GM21360 (cell line): ENCODE results near the gene ECT2.
A peak's percentile ranks its signal among the peaks of the same experiment; 100 is the strongest.
"Not testable (repeated sequence)": the region's sequence is repeated elsewhere in the genome, so short reads cannot be mapped to it uniquely, and the experiment has no call there.

Experiments used
- ATAC-seq: cut with Tn5 transposase; IDR thresholded peaks from one replicate; pipeline ENCODE4 v1.9.1; 2021; ENCODE audit warnings: mild to moderate bottlenecking, moderate library complexity; ENCODE audit not compliant: unreplicated experiment

Gene ECT2

GRCh38 chr3:172804323-172804722 lies 53.8 kb downstream of the ECT2 start:
- no peak for ATAC-seq

GRCh38 chr3:172808969-172809546 lies 58.5 kb downstream of the ECT2 start:
- ATAC-seq, result no peak

DNA sequence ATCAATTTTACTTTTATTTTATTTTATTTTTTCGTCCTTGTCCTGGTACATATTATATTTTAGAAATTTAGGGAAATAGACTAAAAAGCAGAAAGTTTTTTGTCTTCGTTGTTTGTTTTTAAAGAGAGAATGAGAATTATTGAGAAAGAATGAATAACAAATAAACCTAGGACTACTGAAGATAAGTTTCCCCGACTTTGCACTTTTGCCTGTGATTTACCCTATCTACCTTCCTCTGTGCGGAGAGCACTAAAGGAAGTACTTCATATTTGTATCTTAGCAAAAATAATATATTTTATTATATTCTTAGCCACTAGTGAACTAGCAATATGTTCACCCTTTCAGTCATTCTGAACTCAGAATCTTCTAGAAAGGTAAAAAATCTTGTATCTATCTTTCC lies 60.6 kb downstream of the ECT2 start:
- ATAC-seq, result no peak

- ATAC-seq, result no peak
Observed at GRCh38 chr3:172813462-172813861, 62.9 kb downstream of the ECT2 start.

GRCh38 chr3:172814738-172815137 lies 64.2 kb downstream of the ECT2 start:
- no peak for ATAC-seq

DNA sequence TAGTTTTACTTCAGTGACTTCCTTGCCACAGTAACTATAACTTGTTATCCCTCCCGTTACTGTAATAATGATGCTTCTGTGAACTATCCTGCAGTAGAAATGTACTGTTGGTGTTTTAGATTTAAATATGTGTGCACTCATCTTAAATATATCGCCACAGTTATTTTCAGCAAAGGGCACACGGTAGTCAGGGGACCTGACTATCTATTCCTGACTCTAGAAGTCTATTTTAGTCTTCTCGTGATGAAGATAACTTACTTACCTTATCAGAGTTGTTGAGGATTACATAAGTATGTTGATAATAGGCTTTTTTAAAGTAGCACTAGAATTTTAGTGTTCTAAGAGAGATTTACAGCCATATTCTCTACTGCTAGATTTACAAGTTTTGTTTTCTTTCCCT lies 65.3 kb downstream of the ECT2 start:
- no peak for ATAC-seq

GRCh38 chr3:172816281-172816680 lies 65.8 kb downstream of the ECT2 start:
- ATAC-seq, result no peak

GRCh38 chr3:172816968-172817367 lies 66.4 kb downstream of the ECT2 start:
- no peak for ATAC-seq

GRCh38 chr3:172820492-172820891 lies 70.0 kb downstream of the ECT2 start:
- no peak for ATAC-seq

GRCh38 chr3:172824229-172824628 lies 73.7 kb downstream of the ECT2 start:
- ATAC-seq, result no peak

- ATAC-seq, result not testable (repeated sequence)
Observed at GRCh38 chr3:172827231-172827630, 76.7 kb downstream of the ECT2 start.

DNA sequence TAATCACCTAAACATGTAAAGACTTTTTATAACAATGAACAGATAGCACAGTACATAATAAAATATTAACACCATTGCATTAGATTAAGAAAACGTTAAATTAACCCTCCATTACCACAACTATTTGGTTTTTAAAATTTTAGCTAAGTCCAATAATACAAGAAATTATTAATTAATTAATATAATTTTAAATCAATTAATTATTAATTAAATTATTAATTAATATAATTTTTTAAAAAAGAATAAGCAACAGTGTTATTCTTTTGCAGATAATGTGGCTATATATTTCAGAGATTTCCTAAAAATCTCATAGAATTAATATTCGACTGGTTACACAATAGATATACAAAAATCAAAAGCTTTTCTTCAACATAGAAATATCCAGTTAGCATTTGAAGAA lies 82.5 kb downstream of the ECT2 start:
- ATAC-seq, result no peak

DNA sequence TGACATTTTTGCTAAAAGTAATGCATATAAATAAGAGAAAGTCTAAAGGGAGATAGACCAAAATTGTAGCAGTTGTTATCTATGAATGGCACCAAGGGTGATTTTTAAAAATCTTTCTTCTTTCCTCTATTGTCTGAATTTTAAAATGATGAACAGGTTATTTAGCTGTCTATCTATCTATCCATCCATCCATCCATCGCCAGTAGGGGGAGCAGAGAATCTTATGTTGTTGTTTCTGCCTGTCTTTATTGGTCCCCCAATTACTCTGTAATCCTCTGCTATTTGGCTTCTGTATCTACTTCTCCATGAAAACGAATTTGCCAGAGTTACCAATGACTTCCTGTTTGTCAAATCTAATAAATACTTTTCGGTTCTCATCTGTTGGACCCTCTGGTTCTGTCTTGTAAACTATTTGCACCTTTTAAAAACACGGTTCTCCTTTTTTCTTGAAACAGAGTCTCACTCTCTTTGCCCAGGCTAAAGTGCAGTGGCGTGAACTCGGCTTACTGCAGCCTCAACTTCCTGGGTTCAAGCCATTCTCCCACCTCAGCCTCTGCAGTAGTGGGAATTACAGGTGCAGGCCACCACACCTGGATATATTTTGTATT lies 86.0 kb downstream of the ECT2 start:
- ATAC-seq, result peak; percentile 75

DNA sequence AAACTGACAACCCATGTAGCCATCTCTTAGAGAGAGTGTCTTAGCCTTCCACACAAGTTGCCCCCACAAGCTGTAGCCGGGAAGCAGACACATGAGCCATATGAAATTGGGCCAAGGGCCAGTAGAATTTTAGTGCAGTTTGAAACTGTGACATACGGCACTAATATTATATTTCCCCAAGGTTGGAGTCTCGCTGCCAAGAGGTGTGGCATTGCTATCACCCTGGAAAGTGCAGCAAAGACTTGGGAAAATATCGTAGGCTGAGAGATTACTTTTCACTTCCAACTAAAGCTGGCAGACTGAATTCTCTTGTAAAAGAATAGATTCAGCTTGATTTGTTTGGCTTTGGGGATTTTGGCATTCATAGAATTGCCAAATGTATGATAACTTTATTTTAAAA lies 89.2 kb downstream of the ECT2 start:
- ATAC-seq, result no peak

GRCh38 chr3:172840463-172840862 lies 89.9 kb downstream of the ECT2 start:
- no peak for ATAC-seq

DNA sequence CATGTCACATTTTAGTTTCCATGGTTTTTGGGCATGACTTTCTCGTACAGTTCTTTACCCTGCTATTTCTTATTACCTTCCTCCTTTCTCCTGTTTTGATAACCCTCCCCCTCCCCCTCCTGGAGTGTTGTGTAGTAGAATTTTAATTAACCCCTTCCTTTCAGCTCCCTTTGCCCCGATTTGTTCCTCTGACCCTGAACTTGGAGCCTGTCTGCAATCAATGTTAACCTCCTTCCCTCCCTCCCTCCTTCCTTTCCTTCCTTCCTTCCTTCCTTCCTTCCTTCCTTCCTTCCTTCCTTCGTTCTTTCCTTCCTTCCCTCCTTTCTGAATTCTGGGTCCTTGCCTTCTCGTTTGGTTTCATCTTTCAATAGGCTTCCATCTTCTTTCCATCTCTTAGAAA lies 90.4 kb downstream of the ECT2 start:
- ATAC-seq, result no peak

- no peak for ATAC-seq
Observed at GRCh38 chr3:172844428-172844827, 93.9 kb downstream of the ECT2 start.

DNA sequence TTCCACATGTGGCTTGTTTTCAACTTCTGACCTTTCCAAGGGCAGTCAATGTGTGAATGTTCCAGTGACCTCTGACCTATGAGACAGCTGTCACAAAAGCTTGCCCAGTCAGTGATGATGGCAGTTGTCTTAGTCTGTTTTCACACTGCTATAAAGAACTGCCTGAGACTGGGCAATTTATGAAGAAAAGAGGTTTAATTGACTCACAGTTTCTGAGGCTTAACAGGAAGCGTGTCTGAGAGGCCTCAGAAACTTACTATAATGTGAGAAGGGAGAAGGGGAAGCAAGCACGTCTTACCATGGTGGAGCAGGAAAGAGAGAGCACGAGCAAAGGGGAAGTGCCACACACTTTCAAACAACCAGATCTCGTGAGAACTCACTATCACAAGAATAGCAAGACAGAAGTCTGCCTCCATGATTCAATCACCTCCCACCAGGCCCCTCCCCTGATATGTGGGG lies 95.6 kb downstream of the ECT2 start:
- ATAC-seq, result peak; percentile 81

- ATAC-seq, result no peak
Observed at GRCh38 chr3:172846706-172847105, 96.2 kb downstream of the ECT2 start.

GRCh38 chr3:172847292-172847691 lies 96.8 kb downstream of the ECT2 start:
- ATAC-seq, result no peak

DNA sequence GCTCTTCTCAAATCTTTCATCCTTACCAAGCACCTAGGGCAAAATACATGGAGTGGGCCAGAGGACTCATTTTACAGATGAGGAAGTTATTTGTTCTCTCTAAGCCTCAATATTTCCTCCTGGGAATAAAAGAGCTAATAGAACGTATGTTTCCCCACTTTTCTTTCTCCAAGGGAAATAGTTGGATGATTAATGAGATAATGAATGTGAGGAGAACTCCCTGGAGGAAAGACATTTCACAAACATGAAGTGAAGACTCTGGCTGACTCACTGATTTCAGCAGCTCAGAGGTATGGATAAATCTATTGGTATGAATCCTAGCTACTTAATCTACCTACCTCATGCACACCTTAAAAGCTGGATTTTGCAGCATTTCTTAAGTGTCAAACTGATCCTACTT lies 98.4 kb downstream of the ECT2 start:
- no peak for ATAC-seq

DNA sequence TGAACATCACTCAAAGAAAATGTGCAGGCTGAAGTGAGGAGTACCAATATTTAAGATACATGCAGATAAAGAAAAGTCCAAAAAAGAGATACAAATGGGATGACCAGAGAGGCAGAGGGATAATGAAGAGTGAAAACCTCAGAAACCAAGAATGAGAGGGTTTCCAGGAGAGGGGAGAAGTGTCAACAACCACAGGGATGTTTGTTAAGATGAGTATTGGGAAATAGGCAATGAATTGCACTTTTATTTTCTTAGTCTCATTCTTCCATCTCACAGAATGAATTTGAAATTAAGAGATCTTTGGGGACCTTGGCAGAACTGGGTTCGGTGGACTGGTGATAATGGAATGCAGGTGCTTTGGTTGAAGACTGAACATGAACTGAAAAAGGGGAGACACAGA lies 102.5 kb downstream of the ECT2 start:
- no peak for ATAC-seq
